GM10248 (cell line): ENCODE measurements around the gene MARCHF10.

Experiments
- CTCF ChIA-PET: fragments of 300-600 bp; sonication (Branson Sonifier 250); formaldehyde crosslinking; extraction: SDS; loops from one replicate; lab custom pipeline; 2021; ENCODE audit warnings: antibody characterized with exemption; lab: Yijun Ruan, JAX
- POLR2A ChIA-PET: fragments of 350-650 bp; sonication (Branson Sonifier 250); formaldehyde crosslinking; extraction: SDS; loops from one replicate; lab custom pipeline; 2020; ENCODE audit warnings: antibody characterized with exemption; lab: Yijun Ruan, JAX
- DNase-seq: peaks from one replicate; pipeline ENCODE4 v3.0.0; 2012; ENCODE audit errors: extremely low spot score
- TF ChIP-seq, protein P1 (sequence below): IDR thresholded peaks from 2 replicates; pipeline ENCODE4 v1.5.1; 2012; ENCODE audit warnings: mild to moderate bottlenecking, low read depth; ENCODE audit errors: extremely low read depth, missing control alignments, control extremely low read depth

MARCHF10 gene

DNA sequence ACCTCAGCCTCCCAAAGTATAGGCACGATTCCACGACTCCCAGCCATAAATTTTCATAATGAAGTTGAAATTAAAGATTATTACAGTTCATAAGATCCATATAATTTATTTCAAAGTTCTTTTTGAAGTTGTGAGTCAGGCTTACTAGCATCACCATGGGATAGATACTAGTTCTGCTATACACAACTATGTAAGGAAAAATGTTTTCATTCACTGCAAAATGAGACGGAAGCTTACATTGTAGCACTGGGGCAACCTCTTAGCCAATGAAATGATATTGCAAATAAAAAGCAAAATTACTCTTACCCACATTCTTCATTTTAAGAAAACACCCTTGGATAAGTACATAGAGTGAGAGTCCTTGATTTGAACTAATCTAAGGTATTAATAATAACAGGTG, 18.8 kb upstream of the MARCHF10 start:
- TF ChIP-seq, protein P1, sequence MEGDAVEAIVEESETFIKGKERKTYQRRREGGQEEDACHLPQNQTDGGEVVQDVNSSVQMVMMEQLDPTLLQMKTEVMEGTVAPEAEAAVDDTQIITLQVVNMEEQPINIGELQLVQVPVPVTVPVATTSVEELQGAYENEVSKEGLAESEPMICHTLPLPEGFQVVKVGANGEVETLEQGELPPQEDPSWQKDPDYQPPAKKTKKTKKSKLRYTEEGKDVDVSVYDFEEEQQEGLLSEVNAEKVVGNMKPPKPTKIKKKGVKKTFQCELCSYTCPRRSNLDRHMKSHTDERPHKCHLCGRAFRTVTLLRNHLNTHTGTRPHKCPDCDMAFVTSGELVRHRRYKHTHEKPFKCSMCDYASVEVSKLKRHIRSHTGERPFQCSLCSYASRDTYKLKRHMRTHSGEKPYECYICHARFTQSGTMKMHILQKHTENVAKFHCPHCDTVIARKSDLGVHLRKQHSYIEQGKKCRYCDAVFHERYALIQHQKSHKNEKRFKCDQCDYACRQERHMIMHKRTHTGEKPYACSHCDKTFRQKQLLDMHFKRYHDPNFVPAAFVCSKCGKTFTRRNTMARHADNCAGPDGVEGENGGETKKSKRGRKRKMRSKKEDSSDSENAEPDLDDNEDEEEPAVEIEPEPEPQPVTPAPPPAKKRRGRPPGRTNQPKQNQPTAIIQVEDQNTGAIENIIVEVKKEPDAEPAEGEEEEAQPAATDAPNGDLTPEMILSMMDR: no peak
- no peak for DNase-seq
- ChIA-PET POLR2A (no interaction called here), CTCF (no interaction called here)

DNA sequence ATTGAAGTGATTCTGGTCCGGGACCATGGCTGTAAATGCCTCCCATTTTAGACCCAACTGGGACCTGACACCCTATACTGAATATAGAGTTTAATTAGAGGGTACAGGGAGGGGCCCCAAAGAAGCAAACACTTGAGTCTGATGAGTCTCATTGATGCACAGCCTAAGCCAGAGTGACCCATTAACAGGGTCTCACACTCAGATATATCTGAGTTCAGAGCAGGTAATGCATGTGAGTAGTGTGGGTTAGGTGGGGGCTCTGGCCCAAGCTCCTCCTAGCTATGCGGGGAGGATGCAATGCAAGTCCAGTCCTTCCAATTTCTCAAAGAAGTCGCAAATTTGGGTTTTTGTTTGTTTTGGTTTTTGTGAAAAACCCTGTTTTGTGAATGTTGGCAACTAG, 17.1 kb upstream of the MARCHF10 start:
- TF ChIP-seq, protein P1: no peak
- ChIA-PET CTCF (no interaction called here), POLR2A (no interaction called here)
- no peak for DNase-seq

DNA sequence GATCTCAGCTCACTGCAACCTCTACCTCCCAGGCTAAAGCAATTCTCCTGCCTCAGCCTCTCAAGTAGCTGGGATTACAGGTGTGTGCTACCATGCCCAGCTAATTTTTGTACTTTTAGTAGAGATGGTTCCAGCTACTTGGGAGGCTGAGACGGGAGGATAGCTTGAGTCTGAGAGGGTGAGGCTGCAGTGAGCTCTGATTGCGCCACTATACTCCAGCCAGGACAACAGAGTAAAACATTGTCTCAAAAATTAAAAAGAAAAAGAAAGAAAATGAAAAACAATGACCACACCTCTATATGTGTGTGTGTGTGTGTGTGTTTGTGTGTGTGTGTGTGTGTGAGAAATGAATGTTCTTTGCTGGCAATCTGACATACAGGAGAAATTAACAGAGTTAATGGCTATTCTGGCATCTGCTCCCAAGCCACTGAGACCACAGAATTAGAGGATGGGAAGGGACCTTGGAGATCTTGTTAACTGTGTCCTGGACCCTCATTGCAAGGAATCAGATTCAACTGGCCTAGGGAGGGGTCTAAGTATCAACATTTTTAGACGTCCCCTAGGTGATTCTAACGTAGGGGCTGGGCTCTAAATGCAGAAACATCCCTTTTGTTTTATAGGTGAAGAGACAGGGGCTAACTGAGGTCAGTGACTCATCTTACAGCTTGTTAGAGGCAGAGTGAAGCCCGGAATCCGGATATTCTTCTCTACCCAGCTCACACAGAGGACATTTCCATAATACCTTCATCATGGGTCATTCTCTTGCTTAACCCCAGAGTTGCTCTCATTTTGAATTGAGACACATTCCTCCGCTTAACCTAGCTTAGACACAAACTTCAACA, 16.4 kb upstream of the MARCHF10 start:
- CTCF ChIA-PET: no interaction called here
- TF ChIP-seq, protein P1: no peak
- POLR2A ChIA-PET: no interaction called here
- DNase-seq: no peak

DNA sequence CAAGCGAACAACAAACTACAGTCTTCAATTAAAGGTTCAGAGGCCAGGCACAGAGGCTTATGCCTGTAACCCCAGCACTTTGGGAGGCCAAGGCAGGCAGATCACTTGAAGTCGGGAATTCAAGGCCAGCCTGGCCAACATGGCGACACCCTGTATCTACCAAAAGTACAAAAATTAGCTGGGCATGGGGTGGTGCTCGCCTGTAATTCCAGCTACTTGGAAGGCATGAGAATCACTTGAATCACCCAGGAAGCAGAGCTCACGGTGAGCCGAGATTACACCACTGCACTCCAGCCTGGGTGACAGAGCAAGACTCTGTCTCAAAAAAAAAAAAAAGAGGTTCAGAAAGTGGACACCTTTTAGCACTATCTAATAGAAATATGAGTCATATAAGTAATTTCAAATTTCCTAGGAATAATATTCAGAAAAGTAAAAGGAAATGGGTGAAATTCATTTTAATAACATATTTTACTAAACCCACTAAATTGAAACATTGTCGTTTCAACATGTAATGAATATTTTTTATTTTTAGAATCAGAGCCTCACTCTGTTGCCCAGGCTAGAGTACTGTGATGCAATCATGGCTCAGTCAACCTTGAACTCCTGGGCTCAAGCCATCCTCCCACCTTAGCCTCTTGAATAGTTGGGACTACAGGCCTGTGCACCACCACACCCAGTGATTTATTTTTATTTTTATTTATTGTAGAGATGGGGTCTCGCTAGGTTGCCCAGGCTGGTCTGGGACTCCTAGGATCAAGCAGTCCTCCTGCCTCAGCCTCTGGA, 15.2 kb upstream of the MARCHF10 start:
- POLR2A ChIA-PET: no interaction called here
- no peak for DNase-seq
- TF ChIP-seq, protein P1: no peak
- CTCF ChIA-PET: no interaction called here

DNA sequence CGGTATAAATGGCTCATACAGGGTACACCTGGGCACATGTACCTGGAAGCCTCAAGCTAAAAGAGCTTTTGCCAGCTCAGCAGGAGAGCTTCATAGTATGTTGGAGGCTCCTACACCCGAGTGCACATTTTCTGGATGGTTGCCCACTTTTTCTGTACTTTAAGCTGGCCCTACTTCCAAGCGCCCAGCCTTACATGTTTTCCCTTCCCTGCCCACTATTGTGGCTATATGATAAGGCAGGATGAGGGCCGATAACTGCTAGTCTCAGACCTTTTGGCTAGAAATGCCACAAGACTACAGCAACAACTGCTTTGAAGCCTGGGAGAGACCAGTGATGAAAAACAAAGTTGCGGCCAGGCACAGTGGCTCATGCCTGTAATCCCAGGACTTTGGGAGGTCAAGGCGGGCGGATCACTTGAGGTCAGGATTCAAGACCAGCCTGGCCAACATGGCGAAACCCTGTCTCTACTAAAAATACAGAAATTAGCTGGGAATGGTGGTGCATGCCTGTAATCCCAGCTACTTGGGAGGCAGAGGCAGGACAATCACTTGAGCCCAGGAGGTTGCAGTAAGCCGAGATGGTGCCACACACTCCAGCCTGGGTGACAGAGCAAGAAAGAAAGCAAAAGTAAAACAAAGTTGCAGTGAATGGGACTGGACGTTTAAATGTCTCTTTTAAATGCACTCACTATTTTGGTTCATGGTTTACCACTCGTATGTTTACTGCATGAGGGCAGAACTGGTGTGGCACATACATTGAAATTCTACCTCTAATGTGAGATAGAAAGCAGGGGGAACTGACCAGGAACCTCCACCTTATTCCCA, 14.2 kb upstream of the MARCHF10 start:
- no peak for DNase-seq
- CTCF ChIA-PET: interaction anchor here (1.0 kb wide), 1 partner anchor 8 kb away, joined by 3 read pairs; no protein-coding TSS in a partner anchor
- POLR2A ChIA-PET: no interaction called here

More for the DNA sequence above, 14.2 kb upstream of the MARCHF10 start:
- TF ChIP-seq, protein P1: no peak
